ENCODE measurements around the gene HMG20B. TPM values are rescaled to one million over a fixed set of nuclear protein-coding genes. Genes with fewer than 3 reads are reported as not detected.
A peak's percentile ranks its signal among the peaks of the same experiment; 100 is the strongest.

Gene HMG20B
- total and polyA plus RNA-seq, 2 of the 8 experiments (the other 6 are each of a cell fraction or from before 2014, with no cell fraction given): 42.9 to 74.2 TPM

DNA sequence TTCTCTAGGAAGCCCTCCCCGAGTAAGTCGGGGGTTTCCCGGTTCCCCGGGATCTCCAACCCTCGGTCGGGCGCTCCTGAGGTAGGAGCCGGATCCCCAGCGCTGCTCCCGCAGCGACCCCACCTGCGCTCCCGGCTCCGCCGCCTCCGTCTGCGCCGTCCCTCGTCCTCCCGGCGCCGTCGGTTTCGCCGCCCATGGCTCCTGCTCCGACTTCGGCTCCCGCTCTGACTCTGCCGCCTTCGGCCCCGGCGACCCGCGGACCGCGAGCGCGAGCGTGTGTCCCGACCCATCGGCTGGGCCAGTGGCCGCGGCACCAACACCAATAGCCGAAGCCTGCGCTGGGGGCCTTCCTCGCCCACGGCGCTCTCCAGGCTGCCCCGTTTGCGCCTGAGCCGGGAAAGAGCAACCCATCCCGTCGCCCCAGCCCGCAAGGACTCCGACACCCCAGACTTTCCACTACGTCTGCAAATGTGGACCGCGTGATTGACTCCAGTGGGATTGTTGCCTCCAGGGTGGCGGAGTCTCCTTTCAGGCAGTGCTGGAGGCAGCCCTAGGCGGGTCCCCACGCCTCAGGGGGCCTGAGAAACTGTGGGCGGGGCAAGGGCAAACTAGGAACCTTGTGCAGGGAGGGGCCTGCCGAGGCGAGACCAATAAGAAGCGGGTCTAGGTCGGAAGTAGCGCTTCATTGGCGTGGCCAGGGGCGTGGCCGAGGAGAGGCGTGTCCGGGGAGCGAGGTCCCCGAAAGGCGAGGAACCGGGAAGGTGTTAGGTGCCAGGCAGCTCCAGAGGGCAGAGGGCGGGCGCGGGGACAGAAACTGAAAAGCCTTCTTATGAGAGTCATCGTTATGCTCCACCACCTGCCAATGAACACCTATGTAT is 54.0 kb downstream of the HMG20B start, which contains the start of gene CACTIN (continued):
- TF ChIP-seq CTBP2 (IDR thresholded peaks at IDR 0.05; ENCODE audit: borderline replicate concordance, insufficient read depth, insufficient read length, low read length) (no peak), CBX5 (IDR thresholded peaks at IDR 0.05; ENCODE audit: low read depth, low read length) (no peak), TAF1 (IDR thresholded peaks at IDR 0.05; ENCODE audit: low read depth, low read length) (peak; percentile 87), RXRA (IDR thresholded peaks at IDR 0.05; ENCODE audit: insufficient read depth, low read depth, low read length) (no peak), CBX8 (IDR thresholded peaks at IDR 0.05; ENCODE audit: borderline replicate concordance, low read depth, low read length) (no peak), EGR1 (IDR thresholded peaks at IDR 0.05; ENCODE audit: borderline replicate concordance, low read depth, low read length) (0 out of 2 replicates have a peak, but pooled peaks have one; percentile 42), HDAC6 (IDR thresholded peaks at IDR 0.05; ENCODE audit: low read depth, low read length) (no peak), JUND (IDR thresholded peaks at IDR 0.05; ENCODE audit: low read length) (peak; percentile 28; the same call in 1 of the 2 replicates), BCL11A (IDR thresholded peaks at IDR 0.05; ENCODE audit: low read depth in 2 of 2, low read length in 2 of 2) (no peak), NANOG (IDR thresholded peaks at IDR 0.05; ENCODE audit: insufficient read depth, low read depth, low read length, poor library complexity, severe bottlenecking) (no peak), POLR2AphosphoS5 (IDR thresholded peaks at IDR 0.05; ENCODE audit: low read depth, low read length) (peak; percentile 93), MAFK (IDR thresholded peaks at IDR 0.05; ENCODE audit: low read depth, low read length) (no peak)
- TF ChIP-seq, protein P1, sequence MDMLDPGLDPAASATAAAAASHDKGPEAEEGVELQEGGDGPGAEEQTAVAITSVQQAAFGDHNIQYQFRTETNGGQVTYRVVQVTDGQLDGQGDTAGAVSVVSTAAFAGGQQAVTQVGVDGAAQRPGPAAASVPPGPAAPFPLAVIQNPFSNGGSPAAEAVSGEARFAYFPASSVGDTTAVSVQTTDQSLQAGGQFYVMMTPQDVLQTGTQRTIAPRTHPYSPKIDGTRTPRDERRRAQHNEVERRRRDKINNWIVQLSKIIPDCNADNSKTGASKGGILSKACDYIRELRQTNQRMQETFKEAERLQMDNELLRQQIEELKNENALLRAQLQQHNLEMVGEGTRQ (IDR thresholded peaks at IDR 0.05; ENCODE audit: low read length): no peak
